DND-41 (cell line): ENCODE measurements around the gene PDSS1.
"Not testable (repeated sequence)": the region's sequence is repeated elsewhere in the genome, so short reads cannot be mapped to it uniquely, and the experiment has no call there.

Experiments
- ATAC-seq: fragments of 200-7000 bp; cut with Tn5 transposase; 3 replicates; pipeline ENCODE4 v1.9.1; 2021; ENCODE audit warnings: low read depth; ENCODE audit not compliant: insufficient read depth
- DNase-seq: peaks from one replicate; pipeline ENCODE4 v3.0.0-alpha.2; 2020
- H2AFZ ChIP-seq: 2 replicates; pipeline ENCODE4 v1.6.0; 2012; ENCODE audit warnings: low read depth, low read length
- H3K27ac ChIP-seq: 2 replicates; pipeline ENCODE4 v1.5.1; 2012; ENCODE audit warnings: low read length, inconsistent platforms
- H3K27me3 ChIP-seq: fragments of 200-600 bp; sonication (generic); 2 replicates; pipeline ENCODE4 v1.6.0; 2012; ENCODE audit warnings: low read length, mild to moderate bottlenecking, inconsistent platforms; ENCODE audit not compliant: insufficient read depth, poor library complexity
- H3K36me3 ChIP-seq: 2 replicates; pipeline ENCODE4 v1.5.1; 2012; ENCODE audit warnings: low read length, inconsistent platforms; ENCODE audit not compliant: insufficient read depth
- H3K4me1 ChIP-seq: 2 replicates; pipeline ENCODE4 v1.5.1; 2012; ENCODE audit warnings: mild to moderate bottlenecking, low read length; ENCODE audit not compliant: insufficient read depth
- H3K4me2 ChIP-seq: 2 replicates; pipeline ENCODE4 v1.6.0; 2012; ENCODE audit warnings: mild to moderate bottlenecking, moderate library complexity, low read length, inconsistent platforms; ENCODE audit not compliant: insufficient read depth
- H3K4me3 ChIP-seq, 2 experiments: fragments of 200-600 bp in 1 of 2; shearing (Covaris generic) in 1 of 2; 2 replicates each; pipeline ENCODE4 v1.5.1; 2012 to 2016; ENCODE audit warnings: inconsistent platforms in 2 of 2, low read length in 2 of 2, mild to moderate bottlenecking in 2 of 2, low read depth in 1 of 2, moderate library complexity in 1 of 2
- H3K79me2 ChIP-seq: 2 replicates; pipeline ENCODE4 v1.6.0; 2012; ENCODE audit warnings: low read length, inconsistent platforms; ENCODE audit not compliant: insufficient read depth
- H3K9ac ChIP-seq: 2 replicates; pipeline ENCODE4 v1.6.0; 2012; ENCODE audit warnings: low read depth, mild to moderate bottlenecking, inconsistent platforms, low read length, moderate library complexity
- H3K9me3 ChIP-seq: 2 replicates; pipeline ENCODE4 v1.5.1; 2012; ENCODE audit warnings: low read length, moderate library complexity, mild to moderate bottlenecking, inconsistent platforms; ENCODE audit not compliant: insufficient read depth, severe bottlenecking
- H4K20me1 ChIP-seq: 2 replicates; pipeline ENCODE4 v1.6.0; 2012; ENCODE audit warnings: low read length; ENCODE audit not compliant: insufficient read depth
- EZH2 ChIP-seq: IDR thresholded peaks from 3 replicates; pipeline ENCODE4 v1.6.1; 2012; ENCODE audit warnings: borderline replicate concordance, low read depth, mild to moderate bottlenecking, moderate library complexity, low read length, inconsistent platforms; ENCODE audit not compliant: severe bottlenecking
- TF ChIP-seq, protein P1 (sequence below): IDR thresholded peaks from 2 replicates; pipeline ENCODE4 v1.5.1; 2012; ENCODE audit warnings: borderline replicate concordance, low read length, moderate library complexity, mild to moderate bottlenecking; ENCODE audit not compliant: poor library complexity, severe bottlenecking; ENCODE audit errors: extremely low read depth

The PDSS1 gene

DNA sequence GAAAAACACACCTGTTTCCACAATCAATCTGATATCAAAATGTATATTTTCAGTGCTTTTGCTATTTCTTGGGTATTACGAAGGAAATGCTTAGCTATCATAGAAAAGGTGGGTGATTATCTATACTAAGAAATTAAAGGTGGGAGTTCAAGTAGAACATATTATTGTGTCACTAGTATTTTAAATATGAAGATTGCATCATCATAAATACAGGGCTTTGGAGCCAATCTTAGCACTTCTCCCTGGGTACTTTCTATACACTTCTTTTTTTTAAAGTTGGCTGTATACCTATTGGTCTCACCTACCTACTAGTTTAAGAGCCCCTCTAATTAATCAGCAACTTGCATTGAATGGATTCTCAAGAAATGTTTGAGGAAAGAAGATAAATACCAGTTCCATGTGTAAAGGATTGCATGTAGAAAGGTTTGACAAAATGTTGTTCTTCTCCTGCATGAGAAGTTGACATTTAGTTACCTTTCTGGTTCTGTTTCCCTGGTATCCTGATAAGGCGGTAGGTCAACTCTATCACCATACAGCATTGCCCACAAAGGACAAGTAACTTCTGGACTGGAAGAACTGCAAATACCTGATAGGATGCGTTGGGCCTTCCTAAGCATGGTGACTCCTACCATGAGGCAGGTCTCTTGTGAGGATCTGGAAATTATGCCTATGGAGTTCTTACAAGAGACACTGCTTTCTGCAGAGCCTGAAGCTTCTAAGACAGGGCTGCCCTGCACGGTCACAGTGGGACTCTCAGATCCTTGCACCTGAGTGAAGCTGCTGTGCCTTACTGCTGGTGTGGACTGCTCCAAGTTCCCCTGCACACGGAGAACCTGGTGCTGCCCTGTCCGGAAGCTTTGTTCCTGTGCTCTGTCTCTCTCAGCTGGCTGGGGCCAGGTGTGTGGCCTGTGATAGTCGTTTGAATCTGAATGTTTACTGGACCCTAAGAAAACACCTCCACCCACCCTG, 32.1 kb upstream of the PDSS1 start:
- no peak overlapping the region for H3K9ac ChIP-seq
- no peak overlapping the region for H3K4me3 ChIP-seq
- H2AFZ ChIP-seq: 0 out of 2 replicates have a peak overlapping the region, but pooled peaks have one; percentile 36
- H4K20me1 ChIP-seq: no peaks in the 10 kb centered on the region
- ATAC-seq (no peak), DNase-seq (no peak)
- H3K79me2 ChIP-seq: no peaks in the 10 kb centered on the region
- no peak for TF ChIP-seq EZH2
- H3K36me3 ChIP-seq: no peaks in the 10 kb centered on the region
- H3K9me3 ChIP-seq: no peaks in the 10 kb centered on the region
- H3K27ac ChIP-seq: no peak overlapping the region
- H3K27me3 ChIP-seq: no peaks in the 10 kb centered on the region
- H3K4me1 ChIP-seq: no peaks in the 10 kb centered on the region
- no peak overlapping the region for H3K4me2 ChIP-seq

DNA sequence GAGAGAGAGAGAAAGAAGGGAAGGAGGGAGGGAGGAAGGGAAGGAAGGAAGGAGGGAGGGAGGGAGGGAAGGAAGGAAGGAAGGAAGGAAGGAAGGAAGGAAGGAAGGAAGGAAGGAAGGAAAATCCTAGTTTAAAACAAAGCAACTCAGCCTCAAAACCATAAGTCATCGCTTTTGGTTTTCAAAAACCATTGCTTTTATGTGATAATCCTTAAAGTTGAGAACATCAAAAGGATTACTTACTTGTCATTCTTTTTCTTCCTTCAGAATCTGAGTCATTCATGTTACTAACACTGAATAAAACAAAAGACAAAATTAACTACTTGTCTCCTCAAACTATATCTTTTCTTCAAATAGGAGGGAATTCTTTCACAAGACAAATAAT, 21.6 kb upstream of the PDSS1 start:
- Histone ChIP-seq H3K4me3 (no peak overlapping the region), H3K9ac (no peak overlapping the region), H3K9me3 (no peaks in the 10 kb centered on the region), H3K4me2 (no peak overlapping the region), H3K27ac (no peak overlapping the region), H4K20me1 (no peaks in the 10 kb centered on the region), H3K4me1 (no peaks in the 10 kb centered on the region), H2AFZ (no peak overlapping the region), H3K27me3 (no peaks in the 10 kb centered on the region), H3K79me2 (no peaks in the 10 kb centered on the region), H3K36me3 (no peaks in the 10 kb centered on the region)
- no peak for DNase-seq
- ATAC-seq: no peak
- TF ChIP-seq, protein P1, sequence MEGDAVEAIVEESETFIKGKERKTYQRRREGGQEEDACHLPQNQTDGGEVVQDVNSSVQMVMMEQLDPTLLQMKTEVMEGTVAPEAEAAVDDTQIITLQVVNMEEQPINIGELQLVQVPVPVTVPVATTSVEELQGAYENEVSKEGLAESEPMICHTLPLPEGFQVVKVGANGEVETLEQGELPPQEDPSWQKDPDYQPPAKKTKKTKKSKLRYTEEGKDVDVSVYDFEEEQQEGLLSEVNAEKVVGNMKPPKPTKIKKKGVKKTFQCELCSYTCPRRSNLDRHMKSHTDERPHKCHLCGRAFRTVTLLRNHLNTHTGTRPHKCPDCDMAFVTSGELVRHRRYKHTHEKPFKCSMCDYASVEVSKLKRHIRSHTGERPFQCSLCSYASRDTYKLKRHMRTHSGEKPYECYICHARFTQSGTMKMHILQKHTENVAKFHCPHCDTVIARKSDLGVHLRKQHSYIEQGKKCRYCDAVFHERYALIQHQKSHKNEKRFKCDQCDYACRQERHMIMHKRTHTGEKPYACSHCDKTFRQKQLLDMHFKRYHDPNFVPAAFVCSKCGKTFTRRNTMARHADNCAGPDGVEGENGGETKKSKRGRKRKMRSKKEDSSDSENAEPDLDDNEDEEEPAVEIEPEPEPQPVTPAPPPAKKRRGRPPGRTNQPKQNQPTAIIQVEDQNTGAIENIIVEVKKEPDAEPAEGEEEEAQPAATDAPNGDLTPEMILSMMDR: no peak
- no peak for TF ChIP-seq EZH2

DNA sequence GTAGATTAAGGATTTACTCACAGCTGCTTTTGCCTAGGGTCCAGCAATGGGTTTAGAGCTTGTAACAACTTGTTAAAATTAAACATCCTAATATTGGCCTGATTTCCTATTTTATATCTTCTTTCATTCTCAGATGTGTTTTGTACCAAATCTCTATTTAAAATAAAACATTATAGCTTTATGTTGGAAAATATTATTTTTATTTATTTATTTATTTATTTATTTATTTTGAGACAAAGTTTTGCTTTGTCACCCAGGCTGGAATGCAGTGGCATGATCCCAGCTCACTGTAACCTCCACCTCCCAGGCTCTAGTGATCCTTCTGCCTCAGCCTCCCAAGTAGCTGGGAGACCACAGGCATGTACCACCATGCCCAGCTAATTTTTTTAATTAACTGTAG, 17.9 kb upstream of the PDSS1 start:
- no peaks in the 10 kb centered on the region for H3K79me2 ChIP-seq
- ATAC-seq: no peak
- H3K36me3 ChIP-seq: no peaks in the 10 kb centered on the region
- no peak overlapping the region for H2AFZ ChIP-seq
- DNase-seq: no peak
- H3K4me2 ChIP-seq: no peak overlapping the region
- no peak overlapping the region for H3K9ac ChIP-seq
- H3K27ac ChIP-seq: no peak overlapping the region
- H3K27me3 ChIP-seq: no peaks in the 10 kb centered on the region
- TF ChIP-seq, protein P1: no peak
- no peak for TF ChIP-seq EZH2
- no peak overlapping the region for H3K4me3 ChIP-seq
- H3K9me3 ChIP-seq: no peaks in the 10 kb centered on the region
- H3K4me1 ChIP-seq: peaks cover 30% of the 10 kb centered on the region
- no peaks in the 10 kb centered on the region for H4K20me1 ChIP-seq

DNA sequence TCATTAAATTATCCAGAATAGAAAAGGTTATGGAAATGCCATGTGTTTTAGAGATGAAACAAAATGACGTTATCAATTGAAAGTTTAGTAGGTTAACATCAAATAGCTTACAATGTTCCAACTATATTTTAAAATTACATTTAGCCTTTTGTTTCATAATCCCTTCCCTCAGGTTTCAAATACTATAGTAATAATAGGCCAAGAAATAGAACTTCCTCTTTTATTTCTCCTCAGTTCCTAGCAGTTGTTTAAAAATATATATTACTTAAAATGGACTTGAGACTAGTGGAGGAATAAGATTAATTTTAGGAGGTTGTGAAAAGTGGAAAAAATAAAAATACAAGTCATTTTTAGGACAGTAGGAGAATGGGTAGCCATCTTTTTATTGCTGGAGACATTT, 16.4 kb upstream of the PDSS1 start:
- peaks cover 30% of the 10 kb centered on the region for H3K4me1 ChIP-seq
- TF ChIP-seq, protein P1: no peak
- no peak for TF ChIP-seq EZH2
- ATAC-seq: no peak
- no peak for DNase-seq
- H3K9ac ChIP-seq: no peak overlapping the region
- H2AFZ ChIP-seq: no peak overlapping the region
- H3K36me3 ChIP-seq: no peaks in the 10 kb centered on the region
- H3K4me3 ChIP-seq: no peak overlapping the region
- H3K27ac ChIP-seq: no peak overlapping the region
- no peaks in the 10 kb centered on the region for H3K9me3 ChIP-seq
- H3K4me2 ChIP-seq: no peak overlapping the region
- no peaks in the 10 kb centered on the region for H3K79me2 ChIP-seq
- H4K20me1 ChIP-seq: no peaks in the 10 kb centered on the region
- H3K27me3 ChIP-seq: no peaks in the 10 kb centered on the region

DNA sequence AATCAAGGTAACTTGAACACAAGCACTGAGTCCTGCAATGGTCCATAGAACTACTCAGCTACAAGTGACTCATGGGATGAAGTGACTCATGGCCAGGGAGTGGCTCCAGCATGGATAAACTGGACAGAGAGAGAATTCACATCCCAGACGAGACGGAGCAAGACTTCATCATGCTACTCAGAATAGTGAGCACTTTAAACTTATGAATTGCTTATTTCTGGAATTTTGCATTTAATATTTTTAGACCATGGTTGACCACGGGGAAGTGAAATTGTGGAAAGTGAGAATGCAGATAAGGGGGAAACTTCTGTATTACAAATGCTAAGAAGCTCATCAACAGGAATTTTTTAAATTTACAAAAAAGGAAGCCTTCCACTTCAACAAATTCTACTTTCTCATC, 15.5 kb upstream of the PDSS1 start:
- H3K36me3 ChIP-seq, DNase-seq, H3K4me2 ChIP-seq, ATAC-seq, H3K27me3 ChIP-seq, H3K79me2 ChIP-seq, H3K4me3 ChIP-seq, H4K20me1 ChIP-seq, H3K9me3 ChIP-seq: not testable (repeated sequence)
- Histone ChIP-seq H2AFZ (peak overlapping the region; percentile 48; the same call in 1 of the 2 replicates), H3K27ac (peak overlapping the region; percentile 82), H3K9ac (peak overlapping the region; percentile 33; the same call in 1 of the 2 replicates), H3K4me1 (peaks cover 30% of the 10 kb centered on the region)
